AG09309 (cell line): ENCODE measurements around the gene GATA6.

ENCODE experiments used
- DNase-seq: peaks from one replicate; pipeline ENCODE4 v3.0.0-alpha.2; 2010; ENCODE audit warnings: low read depth
- H3K4me3 ChIP-seq: 2 replicates; pipeline ENCODE4 v1.5.1; 2011; ENCODE audit warnings: mild to moderate bottlenecking, low read depth, low read length, moderate library complexity; ENCODE audit not compliant: control insufficient read depth
- TF ChIP-seq, protein P1 (sequence below): IDR thresholded peaks from 2 replicates; pipeline ENCODE4 v1.5.1; 2011; ENCODE audit warnings: mild to moderate bottlenecking, low read depth, low read length, inconsistent platforms; ENCODE audit not compliant: insufficient read depth, control insufficient read depth; ENCODE audit errors: missing control alignments

GATA6 gene

DNA sequence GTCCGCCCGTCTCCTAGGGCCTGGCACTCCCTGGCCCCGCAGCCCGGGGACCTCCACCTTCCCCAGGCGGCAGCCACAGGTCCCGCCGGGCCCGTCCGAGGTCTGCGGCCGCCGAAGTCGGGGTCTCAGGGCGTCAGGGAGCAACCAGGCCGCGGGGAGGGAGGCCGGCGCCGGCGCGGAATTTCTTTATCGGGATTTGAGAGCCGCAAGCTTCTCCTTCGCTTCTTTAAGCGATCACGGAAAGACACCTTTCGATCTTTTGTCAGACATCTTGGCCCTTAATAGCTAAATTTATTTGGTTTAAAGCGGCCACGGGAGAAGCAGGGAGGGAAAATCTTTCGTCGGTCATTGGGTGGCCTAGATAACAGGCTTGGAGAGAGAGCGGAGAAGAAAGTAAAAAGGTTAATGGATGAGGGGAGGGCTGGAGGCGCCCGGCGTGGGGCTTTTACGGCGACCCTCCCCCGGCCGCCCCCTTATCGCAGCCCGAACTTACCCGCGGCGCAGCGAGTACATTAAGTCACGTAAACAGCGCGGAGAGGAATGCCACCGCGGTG is 4.3 kb upstream of the GATA6 start:
- DNase-seq = no peak
- TF ChIP-seq, protein P1, sequence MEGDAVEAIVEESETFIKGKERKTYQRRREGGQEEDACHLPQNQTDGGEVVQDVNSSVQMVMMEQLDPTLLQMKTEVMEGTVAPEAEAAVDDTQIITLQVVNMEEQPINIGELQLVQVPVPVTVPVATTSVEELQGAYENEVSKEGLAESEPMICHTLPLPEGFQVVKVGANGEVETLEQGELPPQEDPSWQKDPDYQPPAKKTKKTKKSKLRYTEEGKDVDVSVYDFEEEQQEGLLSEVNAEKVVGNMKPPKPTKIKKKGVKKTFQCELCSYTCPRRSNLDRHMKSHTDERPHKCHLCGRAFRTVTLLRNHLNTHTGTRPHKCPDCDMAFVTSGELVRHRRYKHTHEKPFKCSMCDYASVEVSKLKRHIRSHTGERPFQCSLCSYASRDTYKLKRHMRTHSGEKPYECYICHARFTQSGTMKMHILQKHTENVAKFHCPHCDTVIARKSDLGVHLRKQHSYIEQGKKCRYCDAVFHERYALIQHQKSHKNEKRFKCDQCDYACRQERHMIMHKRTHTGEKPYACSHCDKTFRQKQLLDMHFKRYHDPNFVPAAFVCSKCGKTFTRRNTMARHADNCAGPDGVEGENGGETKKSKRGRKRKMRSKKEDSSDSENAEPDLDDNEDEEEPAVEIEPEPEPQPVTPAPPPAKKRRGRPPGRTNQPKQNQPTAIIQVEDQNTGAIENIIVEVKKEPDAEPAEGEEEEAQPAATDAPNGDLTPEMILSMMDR = no peak
- no peak overlapping the region for H3K4me3 ChIP-seq

GRCh38 chr18:22165603-22166068 is 3.8 kb upstream of the GATA6 start:
- TF ChIP-seq, protein P1 = no peak
- no peak overlapping the region for H3K4me3 ChIP-seq
- DNase-seq = no peak

DNA sequence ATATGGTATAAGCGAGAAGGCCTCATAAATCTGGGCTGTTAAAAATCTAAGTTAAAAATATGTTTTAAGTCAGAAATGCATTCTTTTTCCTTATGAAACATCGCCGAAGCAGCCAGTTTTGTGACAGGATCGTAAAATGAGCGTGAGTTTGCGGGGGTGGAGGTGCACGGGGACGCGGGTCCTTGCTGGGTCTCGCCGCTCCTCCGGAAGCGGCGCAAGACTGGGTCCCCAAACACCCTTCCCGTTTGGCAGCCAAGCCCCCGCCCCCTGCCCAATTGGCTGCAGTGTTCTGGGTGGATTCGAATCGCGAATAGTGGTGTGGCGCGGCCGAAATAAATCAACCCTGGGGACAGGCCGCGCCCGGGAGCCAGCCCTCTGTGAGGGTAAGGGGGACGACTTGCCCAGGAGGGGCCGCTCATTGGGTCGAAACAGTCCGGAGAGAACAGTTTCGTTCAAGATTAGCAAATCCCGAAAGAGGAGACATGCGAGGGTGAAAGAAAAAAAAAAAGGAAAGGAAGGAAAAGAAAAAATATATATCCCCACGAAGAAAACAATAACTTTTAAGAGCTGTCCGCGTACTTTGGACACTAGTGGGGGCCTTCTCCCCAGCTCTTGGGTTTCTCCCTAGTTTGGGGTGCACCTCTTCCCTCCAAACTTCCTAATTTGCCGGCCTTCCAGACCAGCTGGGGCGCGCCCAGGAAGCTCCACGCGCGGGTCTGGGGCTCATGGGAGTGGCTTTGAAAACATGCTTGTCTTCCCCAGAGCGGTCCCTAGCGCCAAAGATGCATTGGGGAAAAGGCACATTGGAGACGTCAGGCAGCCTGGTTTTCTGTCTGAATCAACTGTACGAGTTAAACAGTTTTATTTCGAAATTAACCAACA is 3.1 kb upstream of the GATA6 start:
- TF ChIP-seq, protein P1 = no peak
- DNase-seq = no peak
- H3K4me3 ChIP-seq = no peak overlapping the region

- no peak for DNase-seq
- TF ChIP-seq, protein P1 = no peak
- no peak overlapping the region for H3K4me3 ChIP-seq
These were observed 2.3 kb upstream of the GATA6 start for GRCh38 chr18:22167091-22167470.

- DNase-seq = no peak
- H3K4me3 ChIP-seq = no peak overlapping the region
- TF ChIP-seq, protein P1 = no peak
These were observed 1.7 kb upstream of the GATA6 start for GRCh38 chr18:22167471-22168241.

DNA sequence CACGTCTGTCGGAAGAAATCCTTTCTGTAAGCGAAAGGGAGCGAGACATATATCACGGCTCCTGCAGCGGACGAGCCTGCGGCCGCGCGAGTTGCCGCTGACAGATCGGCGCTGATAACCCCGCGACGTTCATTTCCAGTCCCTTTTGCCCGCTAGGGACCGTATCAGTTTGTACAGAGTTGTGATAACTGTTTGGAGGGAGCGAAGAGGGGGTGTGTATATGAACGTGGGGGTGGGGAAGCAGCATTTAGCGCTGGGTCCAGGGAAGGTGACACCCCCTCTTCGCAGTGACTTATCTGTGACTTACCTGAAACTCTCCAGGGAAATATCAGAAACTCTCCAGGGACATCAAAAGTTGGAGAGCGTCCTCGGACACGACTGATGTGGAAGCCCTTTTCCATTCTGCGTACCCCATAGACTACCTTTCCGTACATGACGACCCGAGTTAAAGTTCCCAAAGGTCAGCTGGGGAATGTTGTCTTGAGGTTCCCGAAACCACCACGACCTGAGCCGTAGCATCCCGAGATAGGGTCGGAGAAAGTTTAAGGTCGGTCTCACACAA is 948 bp upstream of the GATA6 start:
- no peak for DNase-seq
- TF ChIP-seq, protein P1 = no peak
- no peak overlapping the region; the same call in 1 of the 2 replicates for H3K4me3 ChIP-seq
